Epithelial cell of esophagus (primary cell): Measurements from ENCODE around the gene LHX4.
A peak's percentile ranks its signal among the peaks of the same experiment; 100 is the strongest.

ENCODE experiments used
- DNase-seq: peaks from one replicate; pipeline ENCODE4 v3.0.0; 2010; ENCODE audit warnings: low read depth
- H3K4me3 ChIP-seq: 2 replicates; pipeline ENCODE4 v1.5.1; 2011; ENCODE audit warnings: mild to moderate bottlenecking, low read length, control low read depth
- TF ChIP-seq, protein P1 (sequence below): IDR thresholded peaks from 2 replicates; pipeline ENCODE4 v1.5.1; 2011; ENCODE audit warnings: low read depth, mild to moderate bottlenecking, low read length, control low read depth, inconsistent platforms; ENCODE audit not compliant: insufficient read depth; ENCODE audit errors: missing control alignments

The LHX4 gene

DNA sequence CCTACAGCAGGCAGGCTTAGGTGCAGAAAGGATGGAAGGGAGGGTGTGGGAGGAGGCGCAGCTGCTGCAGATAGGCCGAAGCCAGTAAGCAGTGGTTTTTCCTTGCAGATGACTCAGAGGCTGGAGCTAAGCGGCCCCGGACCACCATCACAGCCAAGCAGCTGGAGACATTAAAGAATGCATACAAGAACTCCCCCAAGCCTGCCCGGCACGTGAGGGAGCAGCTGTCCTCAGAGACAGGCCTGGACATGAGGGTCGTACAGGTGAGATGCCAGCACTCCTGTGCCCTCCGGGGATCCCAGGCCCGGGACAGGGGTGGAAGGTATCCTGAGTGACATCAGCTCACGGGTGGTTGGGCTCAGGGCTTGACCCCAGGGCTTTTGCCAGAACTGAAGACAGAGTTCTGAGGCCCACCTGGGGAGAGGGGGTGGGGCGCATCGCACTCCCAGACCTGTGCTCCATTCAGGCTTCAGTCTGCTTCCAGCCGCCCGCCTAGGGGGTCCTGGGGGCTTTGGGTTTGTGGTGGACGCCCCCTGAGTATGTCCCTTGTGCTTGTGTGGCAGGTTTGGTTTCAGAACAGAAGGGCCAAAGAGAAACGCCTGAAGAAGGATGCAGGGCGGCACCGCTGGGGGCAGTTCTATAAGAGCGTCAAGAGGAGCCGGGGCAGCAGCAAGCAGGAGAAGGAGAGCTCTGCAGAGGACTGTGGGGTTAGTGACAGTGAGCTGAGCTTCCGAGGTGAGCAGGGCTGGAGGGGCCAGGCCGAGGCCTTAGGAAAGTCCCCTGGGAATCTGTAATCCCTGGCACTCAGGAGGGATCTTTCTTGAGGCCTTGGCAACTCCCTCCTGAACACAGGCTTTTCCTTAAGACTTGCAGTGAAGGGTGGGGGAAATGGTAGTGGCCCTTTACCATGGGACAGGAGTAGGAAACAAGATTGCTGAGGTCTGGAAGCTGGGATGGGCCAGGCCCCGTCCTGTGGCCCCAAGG, 41.5 kb downstream of the LHX4 start:
- H3K4me3 ChIP-seq: no peak overlapping the region
- peak; percentile 42 for DNase-seq
- TF ChIP-seq, protein P1, sequence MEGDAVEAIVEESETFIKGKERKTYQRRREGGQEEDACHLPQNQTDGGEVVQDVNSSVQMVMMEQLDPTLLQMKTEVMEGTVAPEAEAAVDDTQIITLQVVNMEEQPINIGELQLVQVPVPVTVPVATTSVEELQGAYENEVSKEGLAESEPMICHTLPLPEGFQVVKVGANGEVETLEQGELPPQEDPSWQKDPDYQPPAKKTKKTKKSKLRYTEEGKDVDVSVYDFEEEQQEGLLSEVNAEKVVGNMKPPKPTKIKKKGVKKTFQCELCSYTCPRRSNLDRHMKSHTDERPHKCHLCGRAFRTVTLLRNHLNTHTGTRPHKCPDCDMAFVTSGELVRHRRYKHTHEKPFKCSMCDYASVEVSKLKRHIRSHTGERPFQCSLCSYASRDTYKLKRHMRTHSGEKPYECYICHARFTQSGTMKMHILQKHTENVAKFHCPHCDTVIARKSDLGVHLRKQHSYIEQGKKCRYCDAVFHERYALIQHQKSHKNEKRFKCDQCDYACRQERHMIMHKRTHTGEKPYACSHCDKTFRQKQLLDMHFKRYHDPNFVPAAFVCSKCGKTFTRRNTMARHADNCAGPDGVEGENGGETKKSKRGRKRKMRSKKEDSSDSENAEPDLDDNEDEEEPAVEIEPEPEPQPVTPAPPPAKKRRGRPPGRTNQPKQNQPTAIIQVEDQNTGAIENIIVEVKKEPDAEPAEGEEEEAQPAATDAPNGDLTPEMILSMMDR: no peak

DNA sequence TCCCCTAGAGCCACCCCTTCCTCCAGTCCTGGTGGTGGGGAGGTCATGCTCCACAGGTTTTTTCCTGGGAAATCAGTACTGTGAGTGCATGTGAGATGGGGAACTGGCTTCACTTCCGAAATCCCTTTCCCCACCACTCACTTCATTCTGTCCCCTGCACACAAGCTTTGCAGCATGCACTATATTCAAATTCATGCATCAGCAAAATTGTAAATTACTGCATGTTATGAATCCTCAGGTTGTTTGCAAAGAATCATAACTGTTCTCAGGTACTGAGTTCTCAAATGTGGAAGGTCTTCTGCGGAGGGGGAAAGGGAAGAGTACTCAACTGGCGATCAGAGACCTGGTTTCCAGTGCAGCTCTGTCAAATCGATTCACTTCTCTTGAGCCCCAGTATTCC, 42.3 kb downstream of the LHX4 start:
- TF ChIP-seq, protein P1: no peak
- no peak overlapping the region for H3K4me3 ChIP-seq
- no peak for DNase-seq

DNA sequence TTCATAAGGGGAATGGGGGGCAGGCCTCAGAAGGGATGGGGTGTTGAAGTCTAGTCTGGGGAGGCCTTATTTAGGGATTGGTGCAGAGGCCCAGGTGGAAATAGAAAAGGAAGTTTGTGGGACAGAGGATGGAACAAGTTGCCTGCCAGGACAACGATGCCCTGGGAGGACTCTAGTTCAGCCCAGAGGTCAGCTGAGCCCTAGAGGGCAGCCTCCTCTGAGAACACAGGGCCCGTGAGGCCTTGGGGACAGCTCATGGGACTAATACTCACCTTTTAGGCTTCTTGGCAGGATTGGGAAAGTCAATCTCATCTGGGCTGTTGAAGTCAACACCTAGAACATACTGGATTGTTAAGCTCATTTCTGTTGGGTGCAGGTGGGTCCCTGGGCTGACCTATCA, 43.0 kb downstream of the LHX4 start:
- DNase-seq: no peak
- TF ChIP-seq, protein P1: no peak
- no peak overlapping the region for H3K4me3 ChIP-seq

DNA sequence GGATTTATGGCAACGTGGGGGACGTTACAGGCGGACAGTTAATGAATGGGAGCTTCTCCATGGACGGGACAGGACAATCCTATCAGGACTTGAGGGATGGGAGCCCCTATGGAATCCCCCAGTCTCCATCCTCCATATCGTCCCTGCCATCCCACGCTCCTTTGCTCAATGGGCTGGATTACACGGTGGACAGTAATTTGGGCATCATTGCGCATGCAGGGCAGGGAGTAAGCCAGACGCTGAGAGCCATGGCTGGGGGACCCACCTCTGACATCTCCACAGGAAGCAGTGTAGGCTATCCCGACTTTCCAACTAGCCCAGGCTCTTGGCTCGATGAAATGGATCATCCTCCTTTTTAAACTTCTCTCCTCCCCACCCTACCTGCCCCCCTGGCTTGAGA, 44.2 kb downstream of the LHX4 start:
- no peak for DNase-seq
- H3K4me3 ChIP-seq: no peak overlapping the region
- TF ChIP-seq, protein P1: no peak

DNA sequence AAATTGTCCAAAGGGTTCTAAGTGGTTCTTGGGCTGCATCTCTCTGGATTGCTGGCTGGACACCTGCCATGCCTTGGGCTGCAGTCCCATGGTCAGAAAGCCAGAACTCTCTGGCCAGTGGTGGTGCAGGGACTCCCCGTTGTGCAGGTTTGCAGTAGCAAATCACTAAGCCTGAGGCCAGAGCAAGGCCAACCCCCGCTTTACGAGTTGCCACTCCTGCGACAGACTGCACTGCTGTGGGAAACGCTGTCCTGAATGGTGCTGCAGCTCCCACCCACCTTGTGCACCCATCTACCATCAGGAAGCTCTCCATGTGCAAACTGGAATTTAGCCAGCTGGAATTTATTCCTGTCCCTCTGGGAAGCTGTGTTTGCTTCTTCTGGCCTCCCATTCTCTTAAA, 45.7 kb downstream of the LHX4 start:
- TF ChIP-seq, protein P1: no peak
- H3K4me3 ChIP-seq: no peak overlapping the region
- no peak for DNase-seq

DNA sequence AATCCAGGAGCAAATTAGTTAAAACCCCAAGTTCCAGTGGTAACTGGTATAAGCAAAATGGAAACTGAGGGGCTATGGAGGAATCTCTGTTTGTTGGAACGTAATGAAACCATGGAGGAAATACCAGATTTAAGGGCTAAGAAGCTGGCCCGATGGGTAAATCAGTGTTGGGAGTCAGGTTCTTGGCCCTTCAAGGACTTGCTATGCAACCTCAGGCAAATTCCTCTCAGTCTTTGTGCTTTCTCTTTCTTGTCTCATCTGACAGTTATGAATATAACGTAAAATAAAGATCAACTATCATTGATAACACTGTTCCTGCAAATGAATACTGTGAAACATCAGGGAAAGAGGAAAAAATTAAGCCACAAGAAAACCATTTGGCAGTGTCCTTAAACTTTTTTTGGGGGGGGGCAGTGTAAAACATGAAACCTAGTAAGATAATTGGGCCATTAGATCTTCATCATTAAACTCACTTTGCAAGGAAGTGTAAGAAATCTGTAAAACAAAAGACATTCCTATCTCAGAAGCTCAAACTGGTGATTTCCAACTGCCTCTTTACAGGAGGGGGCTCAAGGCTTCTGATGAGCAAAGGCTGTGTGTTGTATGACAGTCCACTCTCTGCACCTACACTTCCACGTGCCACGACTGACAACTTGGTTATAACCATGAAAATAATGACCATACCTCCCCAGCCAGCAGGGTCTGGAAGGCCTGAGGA, 47.6 kb downstream of the LHX4 start:
- DNase-seq: no peak

More for the DNA sequence above, 47.6 kb downstream of the LHX4 start:
- H3K4me3 ChIP-seq: no peak overlapping the region
- TF ChIP-seq, protein P1: no peak
